ENCODE measurements around the gene RFC2. TPM values are rescaled to one million over a fixed set of nuclear protein-coding genes. Genes with fewer than 3 reads are reported as not detected.

Gene RFC2
- total RNA-seq, 1 donor from 2014 or later: 29.1 TPM

- DNase-seq (ENCODE audit: low spot score): no peak
Measured at GRCh38 chr7:74193054-74193453, 61.1 kb downstream of the RFC2 start.

- DNase-seq (ENCODE audit: low spot score): no peak
Measured at GRCh38 chr7:74191231-74191630, 63.0 kb downstream of the RFC2 start.

- no peak for DNase-seq (ENCODE audit: low spot score)
Measured at GRCh38 chr7:74190259-74190658, 63.9 kb downstream of the RFC2 start.

GRCh38 chr7:74187915-74188675 is 66.1 kb downstream of the RFC2 start:
- peak; percentile 58 for DNase-seq (ENCODE audit: low spot score)

- DNase-seq (ENCODE audit: low spot score): no peak
Measured at GRCh38 chr7:74185636-74186035, 68.6 kb downstream of the RFC2 start.

- no peak for DNase-seq (ENCODE audit: low spot score)
Measured at GRCh38 chr7:74185016-74185415, 69.2 kb downstream of the RFC2 start.

- DNase-seq (ENCODE audit: low spot score): no peak
Measured at GRCh38 chr7:74183653-74184450, 70.3 kb downstream of the RFC2 start.

- no peak for DNase-seq (ENCODE audit: low spot score)
Measured at GRCh38 chr7:74183142-74183541, 71.1 kb downstream of the RFC2 start.

GRCh38 chr7:74182453-74183090 is 71.6 kb downstream of the RFC2 start:
- no peak for DNase-seq (ENCODE audit: low spot score)

- no peak for DNase-seq (ENCODE audit: low spot score)
Measured at GRCh38 chr7:74181821-74182220, 72.4 kb downstream of the RFC2 start.

Other genes starting within 250 kb of the RFC2 start
- gene ELN, start 226.2 kb downstream of the RFC2 start, total RNA-seq (ENCODE audit: insufficient read depth, low replicate concordance): 583 TPM
- gene LIMK1, start 170.6 kb downstream of the RFC2 start, total RNA-seq (ENCODE audit: insufficient read depth, low replicate concordance): 11.3 TPM
- 171 TPM for gene EIF4H, start 80.0 kb downstream of the RFC2 start, total RNA-seq (ENCODE audit: insufficient read depth, low replicate concordance)
- gene LAT2, start 44.4 kb downstream of the RFC2 start, total RNA-seq (ENCODE audit: insufficient read depth, low replicate concordance): 5.3 TPM
- gene CLIP2, start 35.0 kb upstream of the RFC2 start, total RNA-seq (ENCODE audit: insufficient read depth, low replicate concordance): 45.0 TPM
- gene GTF2IRD1, start 199.5 kb upstream of the RFC2 start, total RNA-seq (ENCODE audit: insufficient read depth, low replicate concordance): 8.9 TPM

Data from umbilical cord (tissue), 2 donors.